Activated naive CD4-positive, alpha-beta T cell (primary cell): ENCODE measurements around the gene TP63.

Source experiments
- DNase-seq, 4 experiments: peaks; one replicate each; lab custom pipeline; 2025; lab: John Stamatoyannopoulos, UW

TP63 gene

GRCh38 chr3:189779166-189779565, 148.0 kb downstream of the TP63 start:
- no peak for DNase-seq

GRCh38 chr3:189780546-189781270, 149.5 kb downstream of the TP63 start:
- DNase-seq = no peak

- no peak for DNase-seq
These were observed 150.2 kb downstream of the TP63 start for GRCh38 chr3:189781415-189781814.

GRCh38 chr3:189786479-189787064, 155.4 kb downstream of the TP63 start:
- no peak for DNase-seq

- DNase-seq = no peak
These were observed 156.0 kb downstream of the TP63 start for GRCh38 chr3:189787191-189787590.

- DNase-seq = no peak
These were observed 156.4 kb downstream of the TP63 start for GRCh38 chr3:189787632-189788031.

- DNase-seq = no peak
These were observed 158.2 kb downstream of the TP63 start for GRCh38 chr3:189789432-189789831.

- no peak for DNase-seq
These were observed 159.5 kb downstream of the TP63 start for GRCh38 chr3:189790658-189791057.

GRCh38 chr3:189792046-189792929, 161.1 kb downstream of the TP63 start:
- DNase-seq = no peak

- no peak for DNase-seq
These were observed 163.3 kb downstream of the TP63 start for GRCh38 chr3:189794518-189794917.

GRCh38 chr3:189797103-189797750, 166.0 kb downstream of the TP63 start:
- DNase-seq = no peak

- DNase-seq = no peak
These were observed 168.2 kb downstream of the TP63 start for GRCh38 chr3:189799366-189799765.

- no peak for DNase-seq
These were observed 169.2 kb downstream of the TP63 start for GRCh38 chr3:189800436-189800835.

- no peak for DNase-seq
These were observed 172.1 kb downstream of the TP63 start for GRCh38 chr3:189803254-189803653.

- no peak for DNase-seq
These were observed 174.3 kb downstream of the TP63 start for GRCh38 chr3:189805375-189806067.

GRCh38 chr3:189806171-189806951, 175.2 kb downstream of the TP63 start:
- DNase-seq = no peak

- DNase-seq = no peak
These were observed 177.2 kb downstream of the TP63 start for GRCh38 chr3:189808246-189809007.

- DNase-seq = no peak
These were observed 178.4 kb downstream of the TP63 start for GRCh38 chr3:189809583-189809982.

GRCh38 chr3:189812806-189813465, 181.7 kb downstream of the TP63 start:
- DNase-seq = no peak
